Hematopoietic multipotent progenitor cell treated with erythropoietin and hydrocortisone succinate and interleukin-3 and kit ligand, for 6 days (in vitro differentiated cells): ENCODE results near the gene PDE9A.
A peak's percentile ranks its signal among the peaks of the same experiment; 100 is the strongest.
"Not testable (repeated sequence)": the region's sequence is repeated elsewhere in the genome, so short reads cannot be mapped to it uniquely, and the experiment has no call there.

Source experiments
- DNase-seq: peaks from one replicate; pipeline ENCODE4 v3.0.0-alpha.2; 2015

PDE9A gene

GRCh38 chr21:42653231-42654061, at the start of gene PDE9A:
TSS of gene PDE9A (plus strand) at chr21:42653621. CDS start at chr21:42653815, 194 bp downstream.
- no peak for DNase-seq

DNA sequence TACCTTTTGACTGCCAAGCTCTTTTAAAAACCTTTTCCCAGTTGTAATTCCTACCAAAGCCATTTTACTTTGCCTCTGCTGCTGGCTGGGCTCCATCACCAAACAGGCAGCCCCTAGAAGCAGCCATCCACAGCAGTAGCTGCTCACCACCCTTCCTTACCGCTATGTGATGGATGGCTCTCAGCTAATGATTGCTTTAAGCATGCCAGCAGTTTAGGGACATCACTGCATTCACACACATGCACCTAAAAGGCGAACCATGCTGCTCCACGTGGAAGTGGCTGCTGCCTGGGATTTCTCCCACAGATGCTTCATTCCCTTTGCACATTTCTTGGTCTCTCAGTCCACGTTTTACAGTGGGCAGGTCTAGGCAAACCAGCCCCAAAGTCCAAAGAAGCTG, 46.3 kb upstream of the PDE9A start:
- DNase-seq = no peak

DNA sequence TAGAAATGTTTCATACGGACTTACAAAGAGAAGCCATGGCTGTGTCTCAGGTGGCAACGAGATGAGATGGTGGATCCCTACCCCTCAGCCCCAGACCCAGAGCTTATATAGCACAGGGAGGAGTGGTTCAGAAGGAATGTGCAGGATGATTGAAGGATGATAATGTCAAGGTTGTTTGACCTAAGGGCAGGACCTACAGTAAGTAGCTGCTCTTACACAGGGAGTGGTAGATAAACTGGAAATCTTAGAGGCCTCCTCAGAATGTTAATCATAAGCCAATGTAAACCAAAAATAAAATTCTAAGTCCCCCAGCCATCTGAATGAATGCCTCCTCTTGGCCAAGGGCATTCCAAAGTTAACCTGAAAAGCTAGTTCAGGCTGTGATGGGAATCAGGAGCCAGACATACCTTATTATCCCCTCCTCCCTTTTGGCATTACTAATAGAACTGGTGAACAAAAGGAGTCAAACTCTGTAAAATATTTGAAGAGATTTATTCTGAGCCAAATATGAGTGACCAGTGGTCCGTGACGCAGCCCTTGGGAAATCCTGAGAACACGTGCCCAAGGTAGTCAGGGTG, 45.8 kb upstream of the PDE9A start:
- DNase-seq = no peak

- DNase-seq = peak; percentile 69
These were observed 45.0 kb upstream of the PDE9A start for GRCh38 chr21:42608446-42608845.

- DNase-seq = peak; percentile 17
These were observed 43.6 kb upstream of the PDE9A start for GRCh38 chr21:42609811-42610210.

DNA sequence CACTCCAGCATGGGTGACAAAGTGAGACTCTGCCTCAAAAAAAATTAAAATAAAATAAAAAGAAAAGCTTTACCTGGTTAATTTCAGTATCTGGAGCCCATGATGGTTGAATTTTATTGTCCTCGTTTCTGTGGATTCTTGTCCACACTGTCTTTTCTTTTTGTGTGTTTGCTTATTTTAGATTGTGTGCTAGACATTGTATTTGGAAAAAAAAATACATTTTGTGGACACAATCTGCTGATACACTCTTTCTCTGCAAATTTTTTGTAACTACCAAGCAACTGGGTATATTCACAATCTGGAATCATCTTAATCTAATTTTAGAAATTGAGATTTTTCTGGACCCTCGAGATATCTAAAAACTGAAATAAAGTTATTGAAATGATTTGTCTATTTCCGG, 41.6 kb upstream of the PDE9A start:
- DNase-seq = no peak

DNA sequence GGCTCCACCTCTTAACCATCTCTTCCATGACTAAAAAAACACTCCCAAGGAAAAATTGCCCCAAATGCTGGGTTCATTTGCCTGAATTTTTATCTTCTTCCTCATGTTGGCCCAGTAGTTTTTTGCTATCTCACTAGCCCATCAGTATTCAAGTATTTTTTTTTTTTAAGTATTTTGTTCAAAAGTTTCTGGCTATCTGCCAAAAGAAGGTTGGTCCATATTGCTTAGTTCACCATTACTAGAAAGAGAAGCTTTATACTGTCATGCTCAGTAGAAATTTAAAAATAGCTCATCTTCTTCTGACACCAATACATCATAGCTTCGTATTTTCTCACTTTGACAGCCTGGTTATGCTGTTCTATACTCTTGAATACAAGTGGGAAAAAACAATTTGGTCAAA, 41.0 kb upstream of the PDE9A start:
- DNase-seq = peak; percentile 32

DNA sequence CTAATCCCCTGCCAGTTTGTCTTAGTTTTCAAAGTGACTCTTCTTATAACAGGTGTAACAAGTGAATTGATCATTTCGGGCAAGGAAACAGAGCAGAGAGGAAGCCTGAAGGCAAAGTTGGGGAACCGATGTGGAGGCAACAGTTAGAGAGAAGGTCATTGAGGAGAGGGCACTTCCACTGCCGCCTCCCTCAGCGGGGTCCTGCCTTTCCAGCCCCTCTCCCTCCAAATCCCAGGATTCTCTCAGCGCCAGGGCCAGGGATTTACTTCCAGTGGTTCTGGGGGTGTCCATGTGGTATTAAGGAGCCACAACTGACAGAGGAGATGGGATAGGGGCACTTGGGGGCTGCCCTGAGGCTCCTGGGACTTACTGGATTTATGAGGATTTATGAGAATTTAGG, 39.7 kb upstream of the PDE9A start:
- no peak for DNase-seq

- DNase-seq = peak; percentile 71
These were observed 39.0 kb upstream of the PDE9A start for GRCh38 chr21:42614396-42614795.

DNA sequence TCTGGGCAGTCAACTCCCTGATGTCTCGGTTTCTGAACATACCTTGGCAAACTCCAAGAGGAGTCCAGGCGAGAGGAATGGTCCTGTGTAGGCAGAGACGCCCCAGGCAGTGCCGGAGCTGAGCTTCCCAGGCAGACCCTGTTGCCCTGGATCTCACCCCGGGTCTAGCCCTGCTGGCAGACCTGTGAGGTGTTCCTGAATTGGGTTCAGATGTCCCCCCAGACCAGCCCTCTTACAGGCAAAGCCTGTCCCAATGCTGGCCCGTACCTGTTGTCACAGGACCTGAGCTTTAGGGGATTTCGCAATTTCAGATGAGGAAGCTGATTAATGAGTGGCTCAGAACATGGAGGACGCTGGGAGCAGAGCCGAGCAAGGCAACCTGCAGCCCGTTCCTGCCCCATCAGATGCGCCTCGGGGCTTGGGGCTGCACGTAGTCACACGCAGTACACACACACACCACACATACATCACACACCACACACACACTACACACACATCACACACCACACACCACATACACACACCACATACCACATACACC, 38.5 kb upstream of the PDE9A start:
- DNase-seq = peak; percentile 73

- not testable (repeated sequence) for DNase-seq
These were observed 38.0 kb upstream of the PDE9A start for GRCh38 chr21:42615377-42615776.

DNA sequence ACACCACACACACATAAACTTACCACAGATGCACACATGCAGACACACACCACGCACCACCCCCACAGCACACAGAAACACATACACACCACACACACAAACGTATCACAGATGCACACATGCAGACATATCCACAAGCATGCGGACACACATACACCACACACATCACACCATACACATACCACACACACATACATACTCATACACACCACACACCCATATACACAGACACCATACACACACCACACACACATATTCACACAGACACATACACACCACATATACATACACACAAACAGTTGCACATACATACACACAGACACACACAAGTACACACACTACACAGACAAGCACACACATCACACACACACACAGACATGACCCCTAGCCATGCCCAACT, 37.5 kb upstream of the PDE9A start:
- no peak for DNase-seq

DNA sequence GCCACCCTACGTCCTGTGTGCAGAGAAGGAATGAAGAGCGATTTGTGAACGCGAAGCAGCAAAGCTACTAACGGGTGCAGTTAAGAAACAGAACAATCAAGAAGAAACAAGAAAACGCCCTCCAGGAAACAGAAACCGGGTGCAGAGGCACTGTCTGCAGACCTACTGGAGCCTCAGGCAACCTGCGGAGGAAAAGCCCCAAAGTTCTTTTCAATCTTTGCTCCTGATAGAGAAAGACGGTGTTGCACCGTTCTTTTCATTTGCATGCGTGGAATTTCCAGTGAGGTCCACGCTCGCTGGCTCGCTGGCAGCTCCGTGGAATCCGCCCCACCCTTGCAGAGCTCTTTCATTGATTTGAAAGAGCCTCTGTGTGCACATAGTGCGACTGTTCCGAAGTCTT, 37.0 kb upstream of the PDE9A start:
- DNase-seq = peak; percentile 44

DNA sequence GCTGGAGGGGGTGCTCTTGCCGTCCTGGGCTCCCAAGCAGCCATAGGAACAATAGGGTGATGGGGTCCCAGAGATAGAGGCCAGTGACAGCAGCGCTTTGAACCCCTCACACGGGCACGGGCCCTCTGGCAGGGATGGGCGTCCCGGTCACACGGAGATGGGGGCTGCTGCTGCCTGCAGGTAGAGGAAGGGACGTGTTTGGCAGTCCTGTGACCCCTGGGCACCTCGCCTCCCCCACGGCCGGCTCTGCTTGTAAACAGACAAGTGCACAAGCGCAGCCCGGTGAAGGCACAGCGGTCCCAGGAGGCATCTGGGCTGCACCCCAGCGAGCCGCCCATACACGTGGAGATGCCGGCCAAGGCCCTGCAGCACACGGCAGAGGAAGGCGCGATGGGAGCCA, 36.5 kb upstream of the PDE9A start:
- DNase-seq = no peak

DNA sequence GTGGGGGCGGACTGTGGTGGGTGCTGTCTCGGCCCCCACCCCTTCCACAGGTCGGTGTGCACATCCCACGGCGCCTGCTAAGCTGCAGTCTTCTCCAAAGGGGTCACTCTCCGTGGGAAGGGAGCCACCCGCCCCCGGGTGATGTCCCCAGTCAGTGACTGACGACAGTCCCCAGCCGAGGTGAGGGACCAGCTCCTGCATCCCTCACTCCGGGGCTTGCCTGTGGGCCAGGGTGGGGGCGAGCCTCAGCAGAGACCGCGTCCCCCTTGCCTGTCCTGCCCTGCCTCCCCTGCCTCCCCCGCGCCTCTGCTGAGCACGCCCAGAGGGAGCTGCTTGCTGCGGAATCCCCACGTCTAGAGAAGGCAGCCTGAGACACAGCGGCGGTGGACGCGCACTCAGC, 35.9 kb upstream of the PDE9A start:
- DNase-seq = no peak

DNA sequence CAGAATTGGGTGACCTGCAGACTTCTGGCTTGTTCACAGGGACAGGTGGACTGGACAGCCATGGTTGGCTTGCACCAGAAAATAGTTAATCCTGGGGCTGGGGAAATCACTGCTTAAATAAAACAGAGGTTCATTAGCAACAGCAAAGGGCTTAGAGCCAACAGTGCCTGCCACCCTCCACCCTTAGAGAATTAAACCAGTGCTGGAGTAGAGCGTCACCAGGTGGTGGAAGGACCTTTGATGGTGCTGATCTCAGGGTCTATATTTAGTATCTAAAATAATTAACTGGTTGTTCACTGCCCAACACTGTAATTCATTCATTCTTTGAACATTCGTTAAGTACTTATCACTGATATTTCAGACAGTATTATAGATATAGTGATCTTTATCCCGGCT, 34.7 kb upstream of the PDE9A start:
- no peak for DNase-seq

- DNase-seq = no peak
These were observed 34.3 kb upstream of the PDE9A start for GRCh38 chr21:42619166-42619565.

DNA sequence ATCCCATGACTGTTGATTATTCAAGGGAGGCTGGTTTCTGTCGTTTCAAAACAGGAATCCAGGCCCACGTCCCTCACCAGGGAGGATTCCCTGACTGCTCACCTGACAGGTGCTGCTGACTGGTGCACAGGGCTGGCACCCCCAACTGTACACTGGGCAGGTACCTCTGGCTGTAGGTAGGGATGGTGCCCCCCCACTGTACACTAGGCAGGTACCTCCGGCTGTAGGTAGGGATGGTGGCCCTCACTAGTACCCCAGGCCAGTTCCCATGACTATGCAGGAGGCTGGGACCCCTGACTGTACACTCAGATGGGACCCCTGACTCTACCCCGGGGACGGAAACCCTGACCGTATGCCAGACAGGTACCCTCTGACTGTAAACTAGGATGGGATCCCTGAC, 33.6 kb upstream of the PDE9A start:
- no peak for DNase-seq

DNA sequence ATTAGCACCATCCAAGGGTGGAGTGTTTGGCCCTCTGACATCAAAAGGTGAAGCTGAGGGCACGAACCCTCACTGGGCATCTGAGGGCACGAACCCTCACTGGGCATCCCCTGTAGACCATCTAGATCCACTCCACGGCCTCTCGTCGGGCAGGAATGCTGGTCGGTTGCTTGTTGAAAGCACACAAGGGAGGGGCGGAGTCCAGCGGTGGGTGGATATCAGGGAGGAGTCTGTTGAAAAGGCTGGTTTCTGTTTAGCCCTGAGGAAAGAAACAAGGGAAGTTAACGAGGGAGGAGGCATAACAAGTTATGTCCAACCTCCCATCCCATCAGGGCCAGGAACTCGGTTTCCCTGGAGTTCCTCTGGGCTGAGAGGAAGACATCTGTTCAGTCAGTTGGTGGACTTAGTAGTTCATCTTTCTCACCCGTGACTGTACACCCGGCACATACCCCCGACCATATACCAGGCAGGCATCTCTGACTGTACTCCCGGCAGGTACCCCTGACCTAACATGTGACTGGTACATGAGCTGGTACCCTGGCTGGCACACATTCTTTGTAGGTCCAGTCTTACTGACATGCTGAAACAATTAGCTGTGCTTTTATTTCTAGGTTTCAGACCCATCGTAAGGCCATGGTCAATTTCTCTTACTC, 32.1 kb upstream of the PDE9A start:
- no peak for DNase-seq

DNA sequence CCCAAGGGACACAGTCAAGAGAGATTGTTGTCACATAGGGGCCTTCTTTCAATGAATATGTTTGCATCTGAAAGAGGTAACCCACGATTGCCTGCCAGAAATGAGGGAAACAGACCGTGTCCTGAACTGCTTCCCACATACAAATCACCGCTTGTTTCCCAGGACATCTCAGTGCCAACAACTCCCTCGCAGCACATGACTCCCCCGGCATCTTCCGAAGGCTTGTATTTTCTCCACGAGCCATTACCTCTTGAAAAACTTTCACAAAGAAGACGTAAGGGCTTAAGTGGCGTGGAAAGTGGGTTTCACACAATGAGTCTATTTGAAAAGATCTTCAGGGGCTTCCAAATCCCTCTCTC, 31.6 kb upstream of the PDE9A start:
- no peak for DNase-seq

GRCh38 chr21:42622284-42622683, 31.1 kb upstream of the PDE9A start:
- no peak for DNase-seq

DNA sequence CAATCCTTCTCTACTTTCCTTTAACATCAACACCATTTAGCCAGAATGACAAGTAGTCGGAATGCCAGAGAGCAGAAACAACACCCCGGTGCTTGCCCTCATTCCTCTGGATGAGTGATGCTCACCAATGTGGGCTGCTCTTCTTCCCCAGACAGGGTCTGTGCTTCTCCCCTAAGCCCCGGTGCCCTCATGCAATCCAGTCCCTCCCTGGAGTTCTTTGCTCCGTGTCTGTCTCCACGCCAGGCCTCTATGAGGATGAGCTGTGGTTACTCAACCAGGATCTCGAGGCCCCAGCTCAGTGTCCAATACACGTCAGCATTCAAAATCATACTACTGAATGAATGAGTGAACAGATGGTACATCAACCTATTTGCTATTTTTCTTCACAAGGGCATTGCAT, 29.7 kb upstream of the PDE9A start:
- DNase-seq = no peak

DNA sequence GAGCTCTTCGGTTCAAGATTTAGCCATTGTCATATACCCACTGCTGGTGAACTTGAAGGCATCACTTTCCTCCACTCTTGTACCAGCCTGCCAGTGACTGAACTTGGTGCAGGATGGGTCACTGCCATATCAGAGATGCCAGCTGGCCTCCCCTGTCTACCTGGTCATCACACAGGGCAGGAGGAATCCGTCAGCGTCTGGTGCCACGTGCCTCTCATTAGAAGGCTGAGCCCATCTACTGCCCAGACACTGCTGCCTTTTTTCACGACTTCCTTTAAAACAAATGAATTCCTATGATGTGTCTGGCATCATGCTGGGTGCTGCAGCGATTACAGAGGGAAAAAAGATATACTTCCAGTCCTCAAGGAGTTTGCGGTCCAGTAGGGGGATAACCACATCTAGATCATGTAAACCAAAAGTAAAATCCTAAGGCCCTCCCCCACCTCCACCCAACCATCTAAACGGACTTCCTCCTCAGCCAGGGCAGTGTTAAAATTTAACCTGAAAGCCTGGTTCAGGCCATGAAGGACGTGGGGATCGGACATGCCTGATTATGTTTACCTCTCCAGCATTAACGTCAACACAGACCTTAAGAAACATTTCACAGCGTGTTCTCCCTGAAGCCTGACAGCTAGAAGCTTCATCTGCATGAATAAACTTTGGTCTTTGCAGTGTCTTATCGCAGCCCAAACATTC, 29.2 kb upstream of the PDE9A start:
- no peak for DNase-seq
